Stimulated activated CD4-positive, alpha-beta T cell treated with anti-CD3 and anti-CD28 coated beads, Interleukin-4, amount 100 ng/mL, for 1 hour (primary cell): ENCODE measurements around the gene KLRB1.
A peak's percentile ranks its signal among the peaks of the same experiment; 100 is the strongest.
"Not testable (repeated sequence)": the region's sequence is repeated elsewhere in the genome, so short reads cannot be mapped to it uniquely, and the experiment has no call there.

Experiments used
- DNase-seq: peaks from one replicate; pipeline ENCODE4 v3.0.0-alpha.2; 2020

KLRB1 gene

GRCh38 chr12:9607716-9608115 lies at the start of gene KLRB1:
Gene KLRB1 (minus strand): TSS chr12:9607916. CDS start chr12:9607839, 77 bp downstream.
- no peak for DNase-seq

DNA sequence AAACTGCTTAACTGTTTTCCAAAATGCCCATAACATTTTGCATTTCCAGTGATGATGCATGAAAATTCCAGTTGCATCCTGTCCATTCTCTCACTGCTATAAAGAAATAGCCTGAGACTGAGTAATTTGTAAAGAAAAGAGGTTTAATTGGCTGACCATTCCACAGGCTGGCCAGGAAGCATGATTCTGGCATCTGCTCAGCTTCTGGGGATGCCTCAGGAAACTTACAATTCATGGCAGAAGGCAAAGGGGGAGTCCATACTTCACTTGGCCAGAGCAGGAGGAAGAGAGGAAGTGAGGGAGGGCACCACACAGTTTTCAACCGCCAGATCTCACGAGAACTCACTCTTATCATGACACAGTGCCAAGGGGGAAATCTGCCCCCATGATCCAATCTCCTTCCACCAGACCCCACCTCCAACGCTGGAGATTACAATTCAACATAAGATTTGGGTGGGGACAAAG lies 43.6 kb upstream of the KLRB1 start:
- DNase-seq, result peak; percentile 41

- DNase-seq, result no peak
Measured at GRCh38 chr12:9650151-9650576, 42.4 kb upstream of the KLRB1 start.

- peak; percentile 30 for DNase-seq
Measured at GRCh38 chr12:9649532-9649940, 41.8 kb upstream of the KLRB1 start.

DNA sequence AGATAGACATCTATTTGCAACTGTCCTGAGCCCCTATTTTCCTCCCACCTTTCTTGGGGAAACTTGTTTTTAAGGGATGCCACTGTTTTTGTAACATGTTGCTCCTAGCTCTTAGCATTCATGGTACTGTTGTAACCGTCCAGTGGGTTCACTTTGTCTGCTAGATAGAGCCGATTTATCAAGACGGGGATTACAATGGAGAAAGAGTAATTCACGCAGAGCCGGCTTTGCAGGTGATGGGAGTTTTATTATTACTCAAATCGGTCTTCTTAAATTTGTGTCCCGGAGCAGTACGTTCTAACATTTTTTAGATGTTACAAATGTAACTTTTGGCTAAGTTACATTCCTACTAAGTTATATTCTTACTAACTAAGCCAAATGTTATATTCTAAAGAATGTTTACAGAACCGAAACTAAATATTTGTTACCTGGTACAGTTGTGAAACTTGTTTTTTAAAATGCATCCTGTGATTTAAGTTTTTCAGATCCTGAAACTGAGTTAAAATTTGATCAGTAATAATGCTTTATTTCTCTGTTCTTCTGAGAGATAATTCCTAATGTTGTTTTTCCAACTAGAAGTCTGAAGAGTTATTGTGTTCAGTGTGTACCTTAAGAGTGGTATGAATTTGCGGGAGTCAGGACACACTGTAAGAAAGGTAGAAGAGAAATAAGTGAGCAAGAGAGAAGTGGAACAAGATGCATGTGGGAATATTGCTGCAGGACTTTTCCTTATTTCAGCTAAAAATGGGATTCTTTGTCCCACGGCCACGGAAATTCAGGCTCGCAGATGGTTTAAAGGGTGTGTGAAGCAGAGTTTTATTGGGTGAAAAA lies 41.2 kb upstream of the KLRB1 start:
- DNase-seq, result no peak

GRCh38 chr12:9647825-9648700 lies 40.3 kb upstream of the KLRB1 start:
- DNase-seq, result peak; percentile 90

DNA sequence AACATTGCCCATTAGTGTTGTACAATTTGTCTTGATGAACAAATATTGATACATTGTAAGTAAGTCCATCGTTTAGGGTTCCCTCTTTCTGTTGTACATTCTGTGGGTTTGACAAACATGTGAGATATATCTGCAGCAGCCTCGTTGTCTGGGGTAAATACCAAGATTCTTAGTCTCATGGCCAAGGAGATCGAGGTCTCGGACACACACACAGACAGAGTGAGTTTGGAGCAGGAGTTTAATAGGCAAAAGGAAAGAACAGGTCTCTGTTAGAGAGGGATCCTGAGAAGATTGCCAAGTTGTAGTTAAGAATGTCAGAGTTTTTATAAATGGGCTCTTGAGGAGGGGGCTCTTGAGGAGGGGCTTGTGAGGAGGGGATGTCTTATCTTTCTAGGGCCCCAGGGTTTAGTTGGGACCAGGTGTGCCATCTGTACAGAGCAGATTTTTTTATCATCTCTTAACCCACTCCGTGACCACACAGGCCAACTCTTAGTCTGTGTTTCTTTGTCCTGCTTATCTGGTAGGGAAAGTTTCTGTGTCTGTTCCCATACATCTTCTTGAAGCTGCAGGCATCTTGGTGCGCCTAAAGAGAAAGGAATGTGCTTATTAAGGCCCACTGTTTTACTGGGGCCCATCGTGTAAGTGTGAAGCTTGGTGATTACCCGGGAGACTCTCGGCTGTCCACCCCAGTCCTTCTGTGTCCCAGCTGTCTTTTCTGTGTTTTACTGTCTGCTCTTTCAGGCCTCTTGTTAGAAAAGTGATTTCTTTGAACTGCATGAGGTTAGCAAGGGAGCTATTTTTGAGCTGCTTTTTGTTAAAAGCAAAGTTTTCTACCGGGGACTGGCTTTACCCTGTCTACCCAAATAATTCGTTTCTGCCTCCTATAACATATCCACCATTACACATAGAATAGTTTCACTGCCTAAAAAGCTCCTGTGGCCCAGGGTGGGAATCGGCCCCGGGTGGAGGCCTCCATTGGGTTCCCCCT lies 39.4 kb upstream of the KLRB1 start:
- no peak for DNase-seq

GRCh38 chr12:9644985-9645551 lies 37.4 kb upstream of the KLRB1 start:
- DNase-seq, result not testable (repeated sequence)

DNA sequence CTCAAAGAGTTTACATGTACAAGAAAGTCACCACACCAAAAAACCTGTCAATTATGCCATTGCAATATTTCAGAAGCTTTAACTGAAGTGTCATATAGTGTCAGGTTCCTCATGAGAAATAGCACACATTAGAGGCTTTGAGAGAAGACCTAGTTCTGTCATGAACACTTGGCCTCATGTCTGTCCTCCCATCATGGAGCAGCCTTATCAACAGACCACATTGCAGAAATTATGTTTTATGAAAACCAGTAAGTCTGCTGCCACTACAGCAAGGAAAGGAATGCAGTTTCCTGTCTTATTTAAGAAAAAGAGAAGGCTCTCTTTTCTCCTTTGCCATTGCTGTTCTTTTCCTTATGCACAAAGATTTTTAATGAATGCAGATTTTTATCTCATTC lies 35.5 kb upstream of the KLRB1 start:
- DNase-seq, result no peak

GRCh38 chr12:9642606-9643265 lies 35.0 kb upstream of the KLRB1 start:
- DNase-seq, result no peak

DNA sequence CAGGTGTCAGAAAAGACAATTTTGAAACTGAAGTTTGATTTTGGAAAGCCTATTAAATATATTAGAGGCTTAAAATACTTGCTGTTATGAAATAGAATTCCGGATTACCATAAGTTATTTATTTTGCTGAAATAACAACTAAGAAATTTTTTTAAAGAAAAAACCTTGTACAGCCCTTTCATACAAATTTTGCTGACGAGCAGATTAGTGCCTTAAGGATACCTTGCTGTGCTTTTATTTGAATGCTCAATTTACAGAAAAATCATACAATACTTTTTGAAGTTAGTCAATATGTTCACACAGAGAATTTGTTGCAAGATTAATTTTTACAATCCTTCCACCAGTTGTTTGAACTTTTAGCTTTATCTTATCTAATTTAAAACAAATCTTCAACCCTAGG lies 32.3 kb upstream of the KLRB1 start:
- no peak for DNase-seq

GRCh38 chr12:9636851-9637206 lies 29.1 kb upstream of the KLRB1 start:
- no peak for DNase-seq

DNA sequence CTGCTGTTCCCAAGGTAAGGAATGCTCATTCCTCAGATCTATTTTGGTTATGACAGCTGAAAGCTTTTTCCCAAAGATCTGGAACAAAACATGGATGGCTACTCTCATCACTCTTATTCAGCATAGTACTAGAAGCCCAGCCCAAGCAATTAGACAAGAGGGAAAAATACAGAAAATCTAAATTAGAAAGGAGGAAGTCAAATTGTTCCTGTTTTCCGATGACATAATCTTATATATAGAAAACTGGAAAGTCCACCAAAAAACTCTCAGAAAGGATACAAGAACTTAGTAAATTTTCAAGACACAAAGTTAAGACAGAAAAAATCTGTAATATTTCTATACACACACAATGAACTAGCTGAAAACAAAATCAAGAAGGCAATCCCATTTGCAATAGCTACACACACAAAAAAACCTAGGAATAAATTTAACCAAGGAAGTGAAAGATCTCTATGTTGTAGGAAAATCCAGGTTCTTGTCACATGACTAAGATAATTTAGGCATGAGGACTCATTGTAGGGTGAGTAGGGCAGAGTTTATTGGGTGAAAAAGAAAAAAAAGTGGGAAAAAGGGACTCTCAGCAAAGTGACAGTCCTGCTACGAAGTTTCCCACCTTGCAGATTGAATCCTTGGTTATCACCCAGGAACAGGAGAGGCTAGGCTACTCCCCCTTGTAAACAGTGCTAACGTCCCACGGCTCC lies 28.6 kb upstream of the KLRB1 start:
- no peak for DNase-seq

DNA sequence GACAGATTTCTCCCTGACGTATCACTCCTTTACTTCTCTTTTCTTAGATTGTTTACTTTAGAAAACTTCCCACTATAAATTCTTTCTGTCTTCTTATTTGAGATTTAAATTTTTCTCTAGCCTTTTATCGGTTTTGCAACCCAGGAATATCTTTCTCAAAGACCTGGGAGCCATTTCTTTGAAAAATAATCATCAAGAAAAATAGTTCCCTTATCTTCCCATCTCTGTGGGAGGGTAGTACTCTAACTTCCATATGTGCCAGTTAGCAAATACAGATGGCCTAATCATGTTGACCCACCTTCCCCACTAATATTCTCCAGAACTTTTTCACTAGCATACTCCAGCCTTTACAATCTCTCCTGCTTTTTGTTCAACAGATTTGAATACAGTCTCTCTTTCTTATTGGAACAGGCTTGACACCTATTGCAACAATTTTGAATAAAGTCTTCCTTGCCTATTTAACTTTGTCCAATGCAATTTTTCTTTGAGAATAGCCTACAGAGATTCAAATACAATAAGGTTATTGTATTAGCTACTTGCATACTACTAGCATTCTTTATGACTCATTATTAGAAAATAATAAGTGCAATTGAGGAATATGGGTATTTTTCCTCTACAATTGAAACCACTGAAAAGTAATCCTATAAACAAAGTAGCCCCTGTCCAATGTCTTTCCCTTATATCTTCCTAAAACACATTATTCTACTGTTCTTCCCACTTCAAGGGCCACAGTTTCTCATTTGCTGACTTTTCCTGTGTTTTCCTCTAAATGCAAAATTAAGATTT lies 27.4 kb upstream of the KLRB1 start:
- DNase-seq, result no peak

GRCh38 chr12:9634177-9634803 lies 26.6 kb upstream of the KLRB1 start:
- peak; percentile 71 for DNase-seq

DNA sequence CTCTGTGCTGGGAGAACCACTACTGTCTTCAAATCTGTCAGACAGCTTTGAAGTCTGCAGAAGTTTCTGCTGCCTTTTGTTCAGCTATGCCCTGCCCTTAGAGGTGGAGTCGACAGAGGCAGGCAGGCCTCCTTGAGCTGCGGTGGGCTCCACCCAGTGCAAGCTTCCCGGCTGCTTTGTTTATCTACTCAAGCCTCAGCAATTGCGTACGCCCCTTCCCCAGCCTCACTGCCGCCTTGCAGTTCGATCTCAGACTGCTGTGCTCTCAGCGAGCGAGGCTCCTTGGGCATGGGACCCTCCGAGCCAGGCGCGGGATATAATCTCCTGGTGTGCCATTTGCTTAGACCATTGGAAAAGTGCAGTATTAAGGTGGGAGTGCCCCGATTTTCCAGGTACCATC lies 25.1 kb upstream of the KLRB1 start:
- no peak for DNase-seq

DNA sequence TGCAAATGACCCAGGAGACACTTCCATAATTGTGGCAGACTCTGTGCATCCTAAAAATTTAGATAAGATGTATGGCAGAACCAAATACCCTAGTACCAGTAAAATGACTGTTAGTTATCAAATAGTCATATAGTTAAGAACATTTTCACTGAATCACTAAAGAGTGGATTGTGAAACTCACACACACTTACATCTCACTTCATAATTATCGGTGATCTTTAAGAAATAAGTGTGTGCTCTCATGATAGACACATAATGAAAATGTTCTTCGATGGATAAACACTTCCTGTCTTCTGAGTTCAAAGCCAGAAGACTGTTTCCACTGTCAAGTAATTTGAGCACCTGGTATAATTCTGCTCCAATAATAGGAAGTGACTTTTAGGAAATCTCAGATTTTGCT lies 19.1 kb upstream of the KLRB1 start:
- DNase-seq, result no peak

DNA sequence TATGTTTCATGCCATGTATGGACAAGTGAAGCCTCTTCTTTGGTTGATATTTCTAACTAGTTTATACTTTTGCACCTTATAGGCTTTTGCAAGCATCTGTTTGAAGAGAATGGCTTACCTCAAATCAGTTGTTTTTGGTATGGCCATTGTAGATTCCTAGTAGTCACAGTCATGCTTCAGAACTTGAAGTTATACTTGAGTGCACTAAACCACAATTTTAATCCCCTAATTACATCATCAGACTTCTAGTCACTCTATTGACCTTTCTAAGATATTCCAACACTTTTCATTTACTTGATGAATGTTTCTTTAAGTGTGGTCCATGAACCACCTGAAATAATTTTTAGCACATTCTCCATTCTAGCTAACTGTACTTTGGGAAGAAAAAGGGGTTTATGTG lies 18.6 kb upstream of the KLRB1 start:
- DNase-seq, result no peak

DNA sequence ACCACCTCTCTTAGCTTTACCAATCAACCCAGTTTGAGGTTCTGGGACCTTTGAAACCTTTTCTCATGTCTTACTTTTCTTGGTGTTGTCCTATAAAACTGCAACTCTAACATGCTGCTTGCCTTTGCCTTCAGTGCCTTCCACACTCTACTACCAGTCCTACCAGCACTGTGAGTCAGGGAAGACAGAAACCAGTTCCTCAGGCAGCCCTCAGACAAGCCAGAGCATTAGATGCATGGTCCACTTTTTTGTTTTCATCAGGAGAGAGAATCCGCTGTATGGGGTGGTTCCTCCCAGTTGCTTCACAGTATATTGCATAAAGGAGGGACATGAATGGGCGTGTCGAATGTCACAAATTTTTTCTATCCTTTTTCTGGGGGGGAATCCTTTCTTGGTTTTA lies 17.3 kb upstream of the KLRB1 start:
- no peak for DNase-seq
